GM19193 (cell line): Measurements from ENCODE around the gene SETD1A.

ENCODE experiments used
- POLR2A ChIP-seq: IDR thresholded peaks from 4 replicates; pipeline ENCODE4 v1.6.1; 2011; ENCODE audit not compliant: insufficient read depth, insufficient read length; ENCODE audit errors: extremely low read depth

The SETD1A gene

DNA sequence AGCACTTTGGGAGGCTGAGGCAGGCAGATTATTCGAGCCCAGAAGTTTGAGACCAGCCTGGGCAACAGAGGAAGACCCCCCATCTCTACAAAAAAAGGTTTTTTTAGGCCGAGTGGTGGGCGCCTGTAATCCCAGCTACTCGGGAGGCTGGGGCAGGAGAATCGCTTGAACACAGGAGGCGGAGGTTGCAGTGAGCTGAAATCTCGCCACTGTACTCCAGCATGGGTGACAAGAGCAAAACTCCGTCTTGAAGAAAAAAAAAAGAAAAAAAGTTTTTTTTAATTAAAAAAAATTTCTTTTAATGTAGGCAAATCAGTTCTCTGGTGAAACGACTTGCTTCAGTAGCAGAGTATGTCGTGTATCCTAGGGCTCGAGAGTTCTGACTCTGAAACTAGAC, 38.4 kb downstream of the SETD1A start:
- no peak for TF ChIP-seq POLR2A

DNA sequence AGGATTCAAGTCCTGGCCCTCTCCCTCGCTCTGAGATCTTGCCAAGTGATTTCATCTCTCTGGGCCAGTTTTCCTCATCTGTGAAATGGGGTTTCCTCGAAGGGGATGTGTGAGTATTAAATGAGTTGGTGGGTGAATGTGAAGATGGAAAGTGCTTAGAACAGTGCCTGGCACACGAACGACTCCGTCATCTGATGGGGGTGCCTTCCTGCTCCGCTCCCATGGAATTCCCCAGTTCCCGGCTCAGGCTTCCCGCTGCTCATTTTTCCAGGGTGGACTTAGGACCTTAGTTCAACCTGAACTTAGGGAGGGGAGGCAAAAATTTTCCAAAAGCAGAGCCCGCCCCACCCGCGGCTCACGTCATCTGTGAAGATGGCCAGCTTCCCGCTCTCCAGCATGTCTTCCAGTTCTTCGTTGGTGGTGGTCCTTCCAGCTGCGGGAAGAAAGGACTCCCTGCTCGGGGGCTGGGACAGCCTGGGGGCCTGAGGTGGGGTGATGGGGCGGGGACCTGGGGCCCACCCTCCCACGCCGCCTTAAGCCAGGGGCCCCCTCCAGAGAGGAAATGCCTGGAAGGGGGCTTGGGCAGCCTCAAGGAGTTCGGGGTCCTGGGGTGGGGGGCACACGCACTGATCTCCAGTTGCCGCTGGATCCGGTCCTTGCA, 38.9 kb downstream of the SETD1A start:
- no peak for TF ChIP-seq POLR2A

DNA sequence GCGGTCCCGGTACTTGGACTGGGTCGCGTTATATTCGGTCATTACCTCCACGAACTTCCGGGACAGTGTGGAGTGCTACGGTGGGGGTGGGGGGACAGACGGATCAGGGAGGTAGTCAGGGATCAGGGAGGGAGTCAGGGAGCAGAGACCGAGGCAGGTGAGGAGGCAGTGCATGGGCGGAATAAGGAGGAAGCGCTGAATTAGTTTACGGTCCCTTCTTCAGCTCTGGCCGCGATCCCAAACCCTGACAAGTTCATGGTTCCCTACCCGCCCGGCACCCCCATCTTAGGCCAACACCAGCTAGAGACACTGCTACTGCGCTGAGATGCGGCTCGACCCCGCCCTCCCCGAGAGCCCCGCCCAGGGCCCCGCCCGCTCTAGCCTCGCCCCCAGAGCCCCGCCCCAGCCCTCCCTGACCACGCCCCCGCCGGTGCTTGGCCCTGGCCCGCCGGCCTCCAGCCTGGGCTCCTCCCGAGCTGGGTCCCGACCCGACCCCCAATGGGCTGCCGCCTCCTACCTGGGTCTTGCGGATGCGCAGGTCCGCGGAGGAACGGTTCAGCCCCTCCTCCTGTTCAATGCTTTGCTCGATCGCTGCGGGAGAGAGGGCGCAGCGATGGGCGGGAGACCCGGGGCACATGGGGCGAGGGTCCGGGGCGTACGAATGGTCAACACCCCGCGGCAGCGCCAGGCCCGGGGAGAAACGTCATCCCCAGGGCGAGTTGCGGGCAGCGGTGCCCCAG, 39.6 kb downstream of the SETD1A start:
- TF ChIP-seq POLR2A = peak; percentile 72

DNA sequence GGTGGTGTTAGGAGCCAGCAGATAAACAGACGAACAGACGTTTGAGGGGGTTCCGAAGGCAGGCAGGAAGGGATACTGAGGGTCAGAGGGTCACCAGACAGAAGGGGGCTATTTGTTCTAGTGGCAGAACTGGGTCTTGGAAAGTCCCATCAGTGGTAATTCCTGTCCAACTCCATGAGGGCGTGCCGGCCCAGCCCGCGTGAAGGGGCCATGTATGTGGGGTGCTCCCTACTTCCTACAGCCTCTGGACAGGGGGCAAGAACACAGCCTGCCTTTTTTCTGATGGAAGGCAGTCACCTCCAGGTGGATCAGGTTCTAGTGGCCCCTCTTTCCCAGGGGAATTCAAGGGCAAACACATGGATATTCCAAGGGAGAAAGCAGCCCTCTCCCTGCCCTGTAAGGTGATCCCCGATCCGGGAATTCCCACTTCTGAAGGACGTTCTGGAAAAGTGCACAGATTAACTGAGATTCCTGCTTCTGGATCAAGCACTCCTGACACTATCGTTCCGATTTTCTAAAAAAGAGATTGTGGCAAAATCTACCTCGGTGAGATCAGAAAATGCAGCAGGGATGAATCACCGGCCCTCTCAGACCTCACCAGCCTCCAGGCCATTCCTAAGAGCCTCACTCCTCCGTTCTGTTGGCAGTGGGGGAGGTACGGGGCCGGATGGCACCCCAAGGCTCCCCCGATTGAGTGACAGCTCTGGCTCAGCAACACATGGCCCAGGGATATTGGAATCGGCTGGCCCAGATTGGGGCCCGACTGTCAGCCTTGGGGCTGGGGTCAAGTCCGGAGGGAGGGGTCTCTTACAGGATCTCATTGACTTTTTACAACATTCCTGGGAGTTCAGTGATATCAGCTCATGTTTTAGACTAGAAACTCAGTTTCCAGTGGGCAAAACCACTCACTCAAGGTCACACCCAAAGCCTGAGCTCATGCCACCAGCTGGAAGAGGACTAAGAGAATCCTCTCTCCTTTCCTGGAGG, 40.5 kb downstream of the SETD1A start:
- TF ChIP-seq POLR2A = no peak

DNA sequence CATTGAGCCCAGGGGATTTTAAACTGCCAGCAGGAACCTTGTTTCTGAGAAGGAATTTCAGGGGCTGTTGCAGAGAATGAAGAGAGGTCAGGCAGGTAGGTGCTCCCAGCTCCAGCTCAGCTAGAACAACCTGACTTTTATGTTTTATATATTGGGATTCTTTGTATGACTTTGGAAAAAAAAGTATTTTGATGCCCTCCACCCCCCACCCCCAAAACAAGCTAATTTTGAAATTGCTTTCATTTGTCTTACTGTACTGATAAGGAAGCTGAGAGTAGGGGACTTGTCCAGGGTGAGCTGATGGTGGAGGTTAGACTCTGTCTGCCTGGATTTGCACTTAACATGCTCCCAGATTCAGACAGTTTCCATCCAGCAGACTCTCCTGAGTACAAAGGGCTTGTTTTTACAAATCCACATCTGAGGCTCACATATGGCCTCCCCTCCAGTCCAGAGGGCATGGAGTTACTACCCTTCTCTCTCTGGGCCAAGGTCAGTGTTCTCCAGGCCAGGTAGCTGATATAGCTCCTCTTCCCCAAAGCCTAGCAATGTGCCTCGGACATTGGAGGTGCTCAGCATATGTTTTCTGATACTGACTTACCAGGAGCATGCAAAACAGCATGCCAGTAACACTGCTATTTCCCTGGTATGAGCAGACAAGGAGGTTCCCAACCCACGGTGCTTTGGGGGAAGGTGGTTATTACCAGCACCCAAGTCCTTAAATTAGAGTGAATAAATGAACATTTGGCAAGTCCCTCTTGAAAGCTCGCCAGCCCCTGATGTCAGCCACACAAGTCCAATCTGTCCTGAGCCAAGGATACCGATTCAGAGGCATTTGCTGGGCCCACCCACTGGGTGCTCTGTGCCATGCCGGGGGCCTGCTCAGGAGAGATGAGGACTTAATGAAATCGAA, 41.6 kb downstream of the SETD1A start:
- no peak for TF ChIP-seq POLR2A

DNA sequence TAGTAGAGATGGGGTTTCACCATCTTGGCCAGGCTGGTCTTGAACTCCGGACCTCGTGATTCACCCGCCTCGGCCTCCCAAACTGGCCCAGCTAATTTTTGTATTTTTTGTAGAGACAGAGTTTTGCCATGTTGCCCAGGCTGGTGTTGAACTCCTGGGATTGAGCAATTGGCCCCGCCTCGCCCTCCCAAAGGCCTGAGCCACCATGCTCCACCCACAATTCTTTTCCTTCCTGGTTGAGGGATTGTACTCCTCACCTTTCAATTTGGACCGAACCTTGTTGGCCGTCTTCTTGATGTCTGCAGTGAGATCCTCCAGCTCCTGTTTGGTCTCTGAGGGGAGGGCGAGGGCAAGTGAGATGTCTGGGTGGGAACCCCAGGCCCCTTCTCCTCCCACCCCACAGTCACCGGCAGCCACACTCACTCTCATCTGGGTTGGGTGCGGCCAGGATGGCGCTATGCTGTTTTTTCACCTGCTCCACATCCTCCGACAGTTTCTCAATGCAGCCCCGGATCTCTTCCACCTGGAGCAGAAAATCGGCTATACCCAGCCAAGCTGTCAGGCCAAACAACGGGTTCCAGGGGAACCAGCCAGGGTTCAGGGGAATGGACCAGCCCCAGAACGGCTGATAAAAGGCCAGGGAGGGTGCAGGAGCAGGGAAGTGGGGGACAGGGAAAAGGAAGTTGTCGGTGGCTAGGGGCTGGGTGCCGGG, 43.3 kb downstream of the SETD1A start:
- no peak for TF ChIP-seq POLR2A

DNA sequence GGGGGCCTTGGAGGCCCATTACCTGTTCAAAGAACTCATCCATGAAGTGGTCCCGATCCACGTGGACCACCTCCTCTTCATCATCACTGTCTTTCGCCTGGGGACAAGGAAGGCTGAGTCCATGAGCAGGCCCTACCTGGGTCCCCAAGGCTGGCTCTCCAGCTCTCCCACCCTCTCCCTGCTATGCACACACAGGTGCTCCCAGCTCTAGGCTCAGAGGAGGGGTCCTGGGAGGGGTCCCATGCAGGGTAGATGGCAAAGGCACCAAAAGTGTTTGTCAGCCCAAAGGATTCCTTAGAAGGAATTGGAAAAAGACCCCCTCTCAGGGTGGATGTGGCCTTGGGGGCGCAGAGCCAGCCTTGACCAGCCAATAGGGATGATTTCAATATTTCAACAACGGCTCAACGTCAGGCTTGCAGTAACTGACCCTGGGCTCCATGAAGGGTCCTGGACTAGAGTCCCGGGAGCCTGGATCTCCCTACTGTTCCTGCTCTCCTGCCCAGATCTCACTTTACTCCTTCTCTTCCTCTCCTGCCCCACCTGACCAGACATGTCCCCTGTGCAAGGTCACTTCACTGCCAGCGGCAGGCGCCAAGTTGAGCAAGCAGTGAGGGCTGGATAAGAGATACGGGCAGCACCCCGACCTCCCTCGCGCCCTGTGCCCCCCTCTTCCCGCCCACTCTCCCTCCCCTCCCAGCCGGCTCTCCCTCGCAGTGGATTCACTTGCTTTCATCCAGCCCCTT, 44.1 kb downstream of the SETD1A start:
- no peak for TF ChIP-seq POLR2A

DNA sequence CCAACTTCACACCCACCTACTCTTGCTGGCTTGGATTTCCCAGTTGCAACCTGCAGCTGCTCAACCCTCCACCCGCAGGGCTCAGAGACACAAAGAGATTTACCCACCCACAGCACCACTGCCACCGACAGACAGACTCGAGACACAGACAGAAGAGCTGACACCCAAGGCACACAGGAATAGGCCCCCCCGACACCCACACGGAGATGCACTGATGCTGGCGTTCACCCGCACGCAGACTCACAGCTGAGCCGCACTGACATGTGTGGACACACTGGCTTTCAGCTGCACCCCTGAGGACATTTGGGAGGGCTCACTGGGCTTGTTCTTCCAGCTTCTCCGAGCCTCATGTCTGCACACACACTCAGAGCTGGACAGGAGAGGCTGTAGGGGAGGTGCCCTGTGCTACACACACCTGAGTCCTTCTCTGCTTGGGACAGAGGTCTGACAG, 44.7 kb downstream of the SETD1A start:
- TF ChIP-seq POLR2A = no peak

DNA sequence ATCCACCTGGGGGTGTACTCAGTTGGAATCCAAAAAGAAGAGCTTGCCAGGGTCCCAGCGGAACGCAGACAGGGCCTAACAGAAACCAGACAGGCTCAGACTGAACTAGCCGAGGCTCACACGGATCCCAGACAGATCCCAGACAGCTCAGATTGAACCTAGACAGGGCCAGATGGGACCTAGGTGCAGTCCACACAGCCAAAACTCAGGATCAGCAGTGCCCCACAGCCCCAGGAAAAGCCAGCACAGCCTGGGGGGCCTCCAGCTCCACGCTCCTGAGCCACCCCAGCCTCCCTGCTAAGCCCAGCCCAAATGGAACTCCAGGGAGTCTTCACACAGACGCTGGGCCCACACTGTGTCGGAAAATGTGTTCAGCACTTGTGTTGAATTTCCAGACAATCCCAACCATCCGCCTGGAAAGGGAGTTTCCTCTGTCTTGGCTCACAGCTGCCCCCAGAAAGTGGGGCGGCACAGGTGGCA, 45.3 kb downstream of the SETD1A start:
- no peak for TF ChIP-seq POLR2A

DNA sequence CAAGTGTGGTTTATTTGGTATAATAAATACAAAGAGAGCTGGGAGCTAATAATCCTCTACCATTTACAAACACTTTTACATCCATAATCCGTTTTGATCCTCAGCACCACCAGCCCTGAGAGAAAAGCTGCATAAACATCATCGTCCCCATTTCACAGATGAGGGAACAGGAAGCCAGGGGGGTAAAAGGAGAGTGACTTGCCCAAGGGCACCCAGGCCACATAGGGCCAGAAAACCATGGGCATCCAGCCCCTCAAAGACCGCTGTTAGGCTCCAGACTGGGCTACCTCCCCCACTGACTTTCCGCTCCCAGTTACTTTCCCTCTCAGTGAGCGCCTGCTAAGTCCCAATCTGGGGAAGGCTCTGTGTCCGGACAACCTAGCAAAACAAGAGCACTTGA, 46.2 kb downstream of the SETD1A start:
- TF ChIP-seq POLR2A = no peak

DNA sequence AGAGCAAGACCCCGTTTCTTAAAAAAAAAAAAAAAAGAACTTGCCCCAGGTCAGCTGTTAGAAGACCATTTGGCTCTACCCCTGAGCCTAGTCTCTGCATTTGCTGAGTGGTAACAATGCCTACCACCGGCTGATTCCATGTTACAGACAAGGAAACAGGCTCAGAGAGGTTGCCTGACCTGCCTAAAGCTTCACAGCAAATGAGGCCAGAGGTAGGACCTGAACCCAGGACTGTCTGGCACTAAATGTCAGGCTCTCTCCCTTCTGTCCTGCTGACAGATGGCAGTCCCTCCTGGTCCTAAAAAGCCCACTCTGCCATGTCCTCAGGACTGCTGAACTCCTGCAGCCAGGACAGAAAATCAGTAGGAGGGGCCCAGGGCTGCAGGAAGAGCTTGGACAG, 47.1 kb downstream of the SETD1A start:
- TF ChIP-seq POLR2A = no peak

DNA sequence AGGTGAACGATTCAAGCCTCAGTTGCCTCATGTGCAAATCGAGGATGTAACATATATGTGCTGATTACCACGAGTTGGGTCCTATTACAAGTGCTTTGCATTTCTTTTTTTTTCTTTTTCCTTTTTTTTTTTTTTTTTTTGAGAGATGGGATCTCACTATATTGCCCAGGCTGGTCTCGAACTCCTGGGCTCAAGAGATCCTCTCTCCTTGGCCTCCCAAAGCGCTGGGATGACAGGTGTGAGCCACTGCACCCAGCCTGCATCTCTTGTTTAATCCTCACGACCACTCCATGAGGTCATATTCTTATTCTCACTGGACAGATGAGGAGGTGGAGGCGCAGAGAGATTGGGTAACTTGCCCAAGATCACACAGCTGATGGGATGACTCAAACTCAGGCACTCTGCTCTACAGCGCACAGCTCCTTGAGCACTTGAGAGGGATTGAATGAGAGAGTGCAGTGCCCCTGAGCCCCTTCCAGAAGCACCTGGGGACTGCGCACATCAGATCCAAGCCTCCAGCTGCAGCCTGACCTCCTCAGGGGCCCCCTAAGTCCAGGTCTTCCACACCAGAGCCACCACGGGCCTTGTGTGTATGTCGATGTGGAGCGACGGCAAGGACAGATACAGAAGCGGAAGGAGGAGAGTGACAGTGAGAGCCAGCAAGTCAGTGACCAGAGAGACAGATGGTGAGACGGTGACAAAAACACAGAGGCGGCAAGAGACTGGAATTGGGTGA, 48.0 kb downstream of the SETD1A start:
- no peak for TF ChIP-seq POLR2A

DNA sequence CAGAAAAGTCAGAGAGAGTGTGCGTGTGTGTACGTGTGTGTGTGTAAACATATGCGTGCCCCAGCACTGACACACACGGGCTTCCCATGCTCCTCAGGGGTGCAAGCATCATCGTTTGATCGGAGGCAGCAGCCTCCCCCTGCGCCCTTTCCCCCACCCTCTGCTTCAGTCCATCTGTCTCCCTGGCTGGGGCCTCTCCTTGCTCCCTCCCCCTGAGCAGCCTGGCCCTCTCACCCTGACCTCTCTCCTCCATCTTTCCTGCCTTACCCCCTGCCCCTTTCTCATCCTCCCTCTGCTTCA, 48.5 kb downstream of the SETD1A start:
- TF ChIP-seq POLR2A = no peak

DNA sequence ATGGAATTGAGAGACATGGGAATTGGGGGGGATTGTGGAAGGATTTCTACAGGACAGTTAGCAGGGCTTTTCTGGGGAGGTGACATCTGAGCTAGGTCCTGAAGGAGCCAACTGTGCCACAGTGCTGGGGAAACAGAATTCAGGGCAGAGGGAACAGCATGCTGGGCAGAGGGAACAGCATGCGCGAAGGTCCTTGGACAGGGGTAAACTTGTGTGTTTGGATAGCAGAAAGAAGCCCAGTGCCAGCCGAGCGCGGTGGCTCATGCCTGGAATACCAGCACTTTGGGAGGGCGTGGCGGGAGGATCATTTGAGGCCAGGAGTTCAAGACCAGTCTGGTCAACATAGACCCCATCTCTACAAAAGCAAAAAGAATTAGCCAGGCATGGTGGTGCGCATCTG, 49.0 kb downstream of the SETD1A start:
- no peak for TF ChIP-seq POLR2A
